ENCODE measurements around the gene SHROOM1.

GRCh38 chr5:132810605-132811004 is 19.8 kb downstream of the SHROOM1 start:
- TF ChIP-seq CTCF (conservative IDR thresholded peaks at IDR 0.05; ENCODE audit: low read length) (no peak), EZH2phosphoT487 (IDR thresholded peaks at IDR 0.05; ENCODE audit: borderline replicate concordance, low read depth, low read length) (no peak)
